GM18858 (cell line): Measurements from ENCODE around the gene CCDC85C.

Experiments used
- ATAC-seq: cut with Tn5 transposase; IDR thresholded peaks from one replicate; pipeline ENCODE4 v1.9.1; 2021; ENCODE audit not compliant: unreplicated experiment

CCDC85C gene

DNA sequence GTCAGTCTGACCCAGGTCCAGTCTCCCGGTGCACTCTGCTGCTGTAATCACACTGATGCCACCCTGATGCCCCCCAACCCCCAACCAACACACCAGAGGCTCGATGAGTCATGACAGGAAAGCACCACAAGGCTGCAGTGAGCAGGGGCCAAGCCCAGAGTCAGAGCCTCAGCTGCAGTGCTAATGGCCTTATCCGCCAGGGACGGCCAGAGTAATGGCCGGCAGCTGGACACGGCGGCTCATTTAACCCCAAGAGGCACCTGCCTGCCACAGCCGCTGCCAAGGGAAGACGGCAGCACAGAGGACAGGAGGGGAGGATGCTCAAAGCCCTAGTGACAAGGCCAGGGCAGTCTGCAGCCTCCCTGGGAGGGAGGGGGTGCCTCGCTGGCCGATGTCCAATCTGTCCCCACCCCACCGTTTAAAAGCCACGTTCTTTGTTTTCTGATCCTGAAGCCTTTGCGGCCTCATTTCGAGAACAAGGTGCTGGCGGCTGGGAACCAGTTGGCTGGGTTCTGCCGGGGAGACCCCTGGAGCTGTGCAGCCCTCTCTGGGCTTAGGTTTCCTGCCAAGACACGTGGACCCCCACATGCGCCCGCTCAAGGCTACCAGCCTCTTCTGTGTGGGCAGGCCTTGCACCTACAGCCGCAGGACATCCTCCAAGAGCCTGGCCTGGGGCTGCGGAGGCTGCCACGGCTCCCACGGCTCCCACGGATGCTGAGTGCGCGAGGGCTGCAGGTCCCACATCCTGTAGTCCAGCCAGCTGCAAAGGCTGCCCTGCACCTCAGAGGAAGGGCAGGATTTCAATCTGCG is 13.1 kb downstream of the CCDC85C start:
- ATAC-seq, result no peak

DNA sequence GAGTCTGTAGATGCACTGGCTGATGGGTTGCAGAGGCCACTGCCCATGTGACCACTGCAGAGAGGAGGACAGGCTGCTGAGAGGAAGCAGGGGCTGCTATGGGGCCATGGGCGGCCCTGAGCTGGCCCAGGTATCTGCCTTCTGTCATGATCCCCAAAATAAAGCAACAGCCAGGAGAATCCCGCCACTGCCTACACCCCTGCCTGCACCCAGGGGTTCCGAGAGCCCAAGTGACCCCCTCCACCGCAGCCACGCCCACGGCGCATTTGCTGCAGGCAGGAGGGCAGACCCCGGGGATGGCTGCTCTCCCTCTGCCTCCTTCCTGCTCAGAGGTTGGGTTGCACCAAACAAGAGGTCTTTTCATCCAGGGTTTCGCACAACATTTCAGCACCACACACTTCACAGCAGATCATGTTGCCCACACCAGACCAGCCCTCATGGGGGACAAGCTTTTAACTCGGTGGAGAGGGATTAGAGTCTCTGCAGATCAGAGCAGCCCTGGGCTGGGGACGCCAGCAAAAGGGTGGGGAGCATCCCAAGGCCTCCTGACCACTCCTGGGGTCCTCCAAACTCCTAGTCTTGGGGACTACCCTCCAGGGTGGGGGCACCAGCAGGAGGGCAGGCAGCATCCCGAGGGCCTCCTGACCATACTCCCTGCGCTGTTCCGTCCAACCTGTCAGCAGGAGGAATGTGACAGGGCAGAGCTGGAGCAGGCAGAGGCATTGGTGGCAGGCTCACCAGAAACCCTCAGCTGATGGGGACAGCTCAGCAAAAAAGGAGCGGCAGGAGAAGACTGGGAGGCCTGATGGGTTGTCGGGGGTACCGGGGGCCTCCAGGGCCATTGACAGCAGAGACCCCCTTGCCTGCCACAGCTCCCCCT is 14.1 kb downstream of the CCDC85C start:
- no peak for ATAC-seq

DNA sequence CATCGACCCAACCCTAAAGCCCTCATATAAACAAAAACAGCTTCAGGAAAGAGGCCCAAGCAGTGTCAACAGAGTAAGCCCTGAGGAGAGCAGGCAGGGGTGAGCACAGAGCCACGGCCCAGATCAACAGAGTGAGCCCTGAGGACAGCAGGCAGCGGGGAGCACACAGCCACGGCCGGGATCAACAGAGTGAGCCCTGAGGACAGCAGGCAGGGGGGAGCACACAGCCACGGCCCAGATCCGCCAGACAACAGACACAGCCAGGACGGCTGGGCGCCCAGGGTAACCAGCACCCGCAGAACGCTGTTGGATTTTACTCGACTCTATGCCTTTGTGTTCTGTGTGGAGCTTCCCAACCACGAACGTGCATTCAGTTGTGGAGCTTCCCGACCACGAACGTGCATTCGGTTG is 15.0 kb downstream of the CCDC85C start:
- ATAC-seq, result no peak

DNA sequence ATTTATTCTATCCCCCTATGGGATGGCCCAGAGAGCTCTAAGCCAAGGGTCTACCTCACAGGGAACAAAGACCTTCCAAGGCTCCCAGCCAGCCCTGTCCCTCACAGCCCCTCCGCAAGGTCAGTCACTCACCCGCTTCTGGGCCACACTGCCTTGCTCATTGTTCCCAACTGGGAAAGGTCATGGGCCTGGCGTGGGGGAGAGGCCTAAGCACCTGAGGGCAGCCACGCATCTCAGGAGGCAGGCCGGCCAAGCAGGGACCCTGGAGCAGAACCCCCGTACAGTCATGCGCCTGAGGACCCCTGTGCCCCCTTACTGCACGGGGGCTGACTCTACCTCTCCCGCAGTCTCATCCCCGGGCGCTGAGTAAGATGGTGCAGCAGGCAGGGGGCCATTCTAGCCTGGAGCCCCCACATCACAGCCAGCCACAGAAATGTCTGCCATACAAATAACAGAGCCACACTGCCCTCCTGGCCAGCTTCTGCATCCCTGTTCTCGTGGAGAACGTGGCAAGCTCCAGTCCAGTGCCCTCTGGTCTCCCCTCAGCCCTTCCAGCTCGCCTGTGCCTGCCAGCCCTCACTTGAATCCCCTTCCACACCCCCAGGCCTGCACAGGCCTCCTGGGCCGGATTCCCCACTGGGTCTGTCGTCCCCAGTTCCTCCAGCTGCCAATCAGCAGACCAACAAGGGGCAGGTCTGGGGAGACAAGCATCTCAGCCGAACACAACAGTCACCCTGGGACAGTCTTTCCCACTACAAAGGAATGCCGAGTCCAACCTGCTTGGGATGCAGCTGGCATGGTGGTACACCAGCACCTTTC is 16.3 kb downstream of the CCDC85C start:
- no peak for ATAC-seq

DNA sequence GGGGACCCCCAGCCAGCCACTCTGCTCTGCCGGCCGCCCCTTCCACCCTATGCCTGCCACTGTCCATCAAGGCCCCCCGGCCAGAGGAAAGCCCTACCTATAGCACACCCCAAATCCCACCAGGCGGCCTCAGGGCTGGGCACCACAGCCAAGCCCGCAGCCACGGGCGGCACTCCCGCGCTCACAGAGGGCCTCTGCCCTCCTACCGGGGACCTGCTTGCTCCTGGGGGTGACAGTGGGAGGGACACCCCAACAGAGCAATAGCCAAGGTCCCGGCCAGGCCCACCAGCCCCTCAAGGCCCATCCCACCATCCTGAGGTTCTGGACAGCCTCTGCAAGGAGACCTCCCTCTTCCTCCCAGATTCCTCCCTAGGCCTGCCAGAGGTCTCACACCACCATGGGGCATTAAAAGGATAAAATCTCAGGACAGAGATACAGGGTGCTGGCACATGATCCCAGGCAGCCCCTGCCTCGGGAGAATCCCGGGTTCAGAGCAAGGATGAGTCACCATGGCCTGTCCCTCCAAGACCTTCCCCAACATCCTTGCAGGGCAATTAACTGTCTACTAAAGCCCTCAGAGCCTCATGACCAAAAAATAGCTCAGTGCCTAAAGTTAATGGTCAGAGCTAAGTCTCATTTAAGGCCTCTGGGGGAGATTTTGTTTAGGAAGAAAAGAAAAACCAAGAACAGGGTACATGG is 17.1 kb downstream of the CCDC85C start:
- ATAC-seq, result no peak

DNA sequence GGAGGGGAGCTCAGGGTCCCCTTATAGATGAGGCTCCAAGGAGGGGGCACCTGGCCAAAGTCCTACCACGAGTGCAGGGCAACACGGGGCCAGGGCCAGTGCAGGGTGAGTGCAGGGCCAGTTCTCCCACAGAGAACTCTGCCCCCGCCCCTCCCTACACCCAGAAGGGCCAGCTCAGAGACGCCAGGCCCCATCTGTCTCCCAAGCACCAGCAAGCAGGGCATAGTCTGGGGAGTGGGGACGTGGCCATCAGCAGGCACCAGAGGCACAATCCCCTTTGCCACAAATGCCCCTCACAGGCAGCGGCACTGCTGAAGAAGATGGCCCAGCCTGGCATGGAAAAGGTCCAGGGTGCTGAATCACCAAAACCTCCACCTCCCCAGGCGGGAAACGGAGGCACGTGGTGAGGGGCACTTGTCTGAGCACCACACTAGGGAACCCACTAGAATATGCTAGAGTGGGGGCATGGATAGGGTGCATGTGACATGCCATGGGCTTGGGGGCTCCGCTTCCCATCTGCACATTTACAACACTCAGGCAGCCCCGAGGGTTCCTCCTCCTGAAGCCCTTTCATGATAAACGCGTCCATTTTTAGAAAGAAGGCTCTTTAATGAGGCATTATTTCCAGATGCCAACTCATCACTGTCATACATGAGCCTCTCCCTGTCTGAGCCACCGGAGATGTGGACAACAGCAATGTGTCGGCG is 17.8 kb downstream of the CCDC85C start:
- no peak for ATAC-seq

DNA sequence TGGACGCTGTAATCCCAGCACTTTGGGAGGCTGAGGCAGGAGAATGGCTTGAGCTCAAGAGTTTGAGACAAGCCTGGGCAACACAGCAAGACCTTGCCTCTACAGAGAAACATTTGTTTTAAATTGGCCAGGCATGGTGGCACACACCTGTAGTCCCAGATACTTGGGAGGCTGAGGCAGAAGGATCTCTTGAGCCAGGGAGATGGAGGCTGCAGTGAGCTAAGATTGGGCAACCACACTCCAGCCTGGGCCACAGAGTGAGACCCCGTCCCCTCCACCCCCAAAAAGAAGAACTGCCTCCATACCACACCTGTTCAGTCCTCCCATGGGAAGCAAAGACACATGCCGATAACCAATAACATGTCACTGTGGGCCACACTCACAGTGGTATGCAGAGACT is 19.2 kb downstream of the CCDC85C start:
- ATAC-seq, result no peak

DNA sequence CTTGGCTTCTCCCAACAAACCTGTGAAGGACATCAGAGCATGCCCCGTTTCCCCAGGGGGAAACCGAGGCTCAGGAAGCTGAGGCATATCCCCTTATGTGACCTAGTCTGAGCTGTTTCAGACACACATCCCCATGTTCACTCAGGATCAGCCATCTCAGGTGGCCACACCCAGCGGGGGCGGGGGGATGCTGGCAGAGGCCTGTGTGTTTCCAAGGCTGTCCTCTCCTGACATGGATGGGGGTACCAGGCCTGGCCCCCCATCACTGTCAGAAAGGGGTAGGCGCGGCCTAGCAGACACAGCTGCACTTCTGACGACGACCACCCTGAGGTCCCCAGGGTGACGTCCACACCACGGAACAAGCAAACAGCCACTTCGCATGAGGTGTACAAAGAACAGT is 22.1 kb downstream of the CCDC85C start:
- ATAC-seq, result no peak

DNA sequence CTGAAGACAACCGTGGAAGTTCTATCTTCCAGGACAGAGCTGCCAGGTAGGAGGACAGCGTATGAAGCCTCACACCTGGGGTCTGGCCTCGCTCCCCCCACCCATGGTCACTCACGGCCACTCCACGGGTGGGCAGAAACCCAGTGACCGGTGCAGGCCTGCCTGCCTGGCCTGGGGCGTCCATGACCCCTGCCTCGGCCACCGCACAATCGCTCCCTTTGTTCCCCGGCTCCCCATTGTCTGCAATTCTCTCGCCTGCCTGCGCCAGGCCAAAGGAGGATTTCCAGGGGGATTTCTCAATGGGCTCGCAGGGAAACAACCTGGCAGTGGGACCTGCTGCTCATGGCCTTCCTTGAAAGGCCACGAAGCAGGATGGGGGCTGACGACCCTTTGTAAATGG is 22.6 kb downstream of the CCDC85C start:
- ATAC-seq, result no peak

DNA sequence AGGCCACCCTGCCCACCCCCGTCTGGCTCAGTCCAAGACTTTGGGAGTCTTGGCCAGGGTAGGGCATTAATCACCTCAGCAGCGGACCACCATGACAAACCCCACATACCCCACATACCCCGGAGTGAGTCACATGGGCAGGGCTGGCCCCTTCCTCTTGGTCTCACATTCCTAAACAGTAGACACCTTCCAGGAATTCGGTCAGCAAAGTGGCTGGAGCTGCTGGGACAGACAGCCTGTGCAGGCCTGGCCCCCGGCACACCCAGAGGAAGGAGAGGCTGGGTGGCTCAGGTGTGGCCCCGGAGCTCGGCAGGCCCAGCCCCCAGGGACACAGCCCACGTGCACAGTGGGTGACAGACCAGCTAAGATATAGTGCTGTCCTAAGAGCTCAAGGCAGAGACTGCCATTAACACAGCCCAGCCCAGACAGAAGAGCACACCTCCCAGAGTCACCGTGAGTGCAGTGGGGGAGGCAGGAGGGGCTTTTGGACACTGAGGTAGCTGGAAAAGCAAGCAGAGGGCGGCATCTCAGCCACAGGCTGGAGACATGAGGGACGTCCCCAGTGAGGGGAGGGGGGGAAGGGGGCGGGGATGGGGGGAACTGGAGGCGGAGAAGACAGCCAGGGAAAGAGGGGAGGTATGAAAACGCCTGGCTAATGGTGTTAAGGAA is 24.0 kb downstream of the CCDC85C start:
- ATAC-seq, result no peak

DNA sequence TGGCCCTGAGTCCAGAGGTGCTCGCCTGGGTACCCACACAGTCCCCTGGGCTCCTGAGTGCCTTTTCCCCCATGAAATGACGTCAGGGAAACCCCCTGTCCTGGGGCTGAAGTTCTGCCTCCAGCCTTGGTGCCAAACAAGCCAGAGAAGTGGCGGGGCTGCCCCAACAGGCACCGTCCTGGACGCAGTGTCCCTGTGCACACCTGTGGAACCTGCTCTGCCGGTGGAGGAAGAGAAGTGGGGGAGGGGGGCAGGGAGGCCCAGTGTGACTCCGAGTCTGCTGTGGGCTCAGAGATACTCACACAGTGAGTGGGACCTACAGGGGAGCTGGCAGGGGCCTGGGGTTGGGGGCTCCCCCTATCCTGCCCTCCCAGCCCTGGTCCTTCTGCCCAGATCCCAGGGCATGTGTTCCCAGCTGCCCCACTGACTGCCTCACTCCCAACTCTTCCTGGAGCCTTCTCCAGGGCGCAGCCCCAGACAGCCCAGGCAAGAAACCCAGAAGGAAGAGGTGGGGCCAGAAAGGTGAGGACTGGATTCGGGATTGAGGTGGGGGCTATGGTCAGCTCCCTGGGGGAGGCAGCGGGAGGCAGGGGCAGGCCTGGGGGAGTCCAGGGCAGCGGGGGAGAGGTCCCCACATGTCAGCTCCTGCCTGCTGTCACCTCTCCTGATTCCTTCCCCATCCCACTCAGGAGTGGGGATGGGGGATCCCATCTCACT is 24.7 kb downstream of the CCDC85C start:
- no peak for ATAC-seq

DNA sequence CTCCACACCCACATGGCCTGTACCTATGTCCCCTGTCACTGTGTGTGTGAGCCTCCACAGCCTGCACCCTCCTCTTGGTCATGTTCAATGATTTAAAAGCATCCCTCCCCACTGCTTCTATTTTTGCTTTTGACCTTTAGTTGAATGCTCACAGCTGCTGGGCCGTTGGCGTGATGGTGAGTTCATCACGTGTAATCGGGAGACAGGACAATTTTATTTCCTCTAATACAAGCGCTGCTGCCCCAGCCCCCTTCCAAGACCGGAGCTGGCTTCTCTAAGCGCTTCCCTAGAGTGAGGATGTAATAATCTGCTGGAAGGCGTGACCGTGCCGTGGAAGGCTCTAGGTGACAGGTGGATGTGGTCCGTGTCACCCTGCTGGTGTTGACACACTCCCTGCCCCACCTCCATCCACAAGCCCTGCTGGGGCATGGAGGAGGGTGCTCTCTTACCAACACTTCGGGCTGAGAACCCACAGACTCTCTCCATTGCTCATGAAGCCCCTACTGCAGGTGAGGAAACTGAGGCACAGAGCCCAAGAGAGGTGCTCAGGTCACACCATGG is 25.4 kb downstream of the CCDC85C start:
- ATAC-seq, result no peak

DNA sequence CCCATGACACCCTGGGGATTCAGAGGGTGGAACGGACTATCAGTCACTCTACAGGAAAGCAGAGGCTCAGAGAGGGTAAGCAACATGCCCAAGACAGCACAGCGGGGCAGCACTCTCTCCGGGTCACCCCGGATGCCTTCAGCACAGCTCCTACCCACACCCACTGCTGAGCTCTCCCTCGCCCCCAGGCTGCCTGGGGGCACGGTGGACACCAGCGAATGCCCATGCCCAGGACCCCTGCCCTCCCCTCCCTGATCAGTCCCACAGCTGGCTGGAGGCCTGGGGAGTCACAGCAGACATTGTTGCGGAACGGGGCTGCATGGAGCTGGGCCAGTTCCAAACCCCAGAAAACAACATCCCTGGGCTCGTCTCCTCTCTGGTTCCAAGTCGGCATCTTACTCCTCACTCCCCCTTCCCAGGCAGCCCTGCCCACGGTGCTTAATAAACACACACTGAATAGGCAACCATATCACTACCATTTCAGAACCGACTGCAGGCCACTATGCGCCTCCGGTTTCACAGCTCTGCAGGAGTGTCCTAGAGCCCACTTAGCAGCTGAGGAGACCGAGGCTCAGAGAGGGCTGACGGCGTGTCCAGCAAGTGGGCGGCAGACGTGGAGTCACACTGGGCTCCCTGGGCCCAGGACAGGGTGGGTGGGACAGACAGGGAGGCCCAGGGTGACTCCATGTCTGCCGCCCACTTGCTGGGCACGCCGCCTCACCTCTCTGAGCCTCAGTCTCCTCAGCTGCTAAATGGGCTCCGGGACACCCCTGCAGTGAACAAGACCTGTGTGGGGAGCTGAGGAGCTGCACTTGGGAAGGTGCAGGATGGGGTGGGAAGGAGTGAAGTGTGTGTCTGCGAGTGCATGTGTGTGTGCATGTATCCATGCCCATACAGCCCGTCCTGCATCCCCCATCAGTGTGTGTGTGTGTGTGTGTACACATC is 27.0 kb downstream of the CCDC85C start:
- no peak for ATAC-seq

DNA sequence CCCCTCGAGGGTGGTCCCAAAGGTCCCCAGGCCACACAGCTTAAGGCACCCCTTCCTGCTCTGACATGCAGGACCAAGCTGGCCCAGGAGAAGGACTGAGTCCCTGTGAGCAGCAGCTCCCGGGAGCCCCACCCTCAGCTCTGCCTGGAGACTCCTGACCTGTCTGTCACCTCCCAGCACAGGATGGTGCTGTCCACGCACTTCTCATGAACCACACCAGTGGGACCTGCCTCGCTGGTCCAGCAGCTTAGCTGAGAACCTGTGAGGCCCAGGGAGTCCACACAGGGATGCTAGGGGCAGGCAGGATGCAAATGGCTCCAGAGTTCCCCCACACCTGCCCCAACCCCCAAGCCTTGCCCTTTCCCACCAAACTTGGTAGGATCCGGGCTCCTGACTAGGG is 27.7 kb downstream of the CCDC85C start:
- no peak for ATAC-seq

DNA sequence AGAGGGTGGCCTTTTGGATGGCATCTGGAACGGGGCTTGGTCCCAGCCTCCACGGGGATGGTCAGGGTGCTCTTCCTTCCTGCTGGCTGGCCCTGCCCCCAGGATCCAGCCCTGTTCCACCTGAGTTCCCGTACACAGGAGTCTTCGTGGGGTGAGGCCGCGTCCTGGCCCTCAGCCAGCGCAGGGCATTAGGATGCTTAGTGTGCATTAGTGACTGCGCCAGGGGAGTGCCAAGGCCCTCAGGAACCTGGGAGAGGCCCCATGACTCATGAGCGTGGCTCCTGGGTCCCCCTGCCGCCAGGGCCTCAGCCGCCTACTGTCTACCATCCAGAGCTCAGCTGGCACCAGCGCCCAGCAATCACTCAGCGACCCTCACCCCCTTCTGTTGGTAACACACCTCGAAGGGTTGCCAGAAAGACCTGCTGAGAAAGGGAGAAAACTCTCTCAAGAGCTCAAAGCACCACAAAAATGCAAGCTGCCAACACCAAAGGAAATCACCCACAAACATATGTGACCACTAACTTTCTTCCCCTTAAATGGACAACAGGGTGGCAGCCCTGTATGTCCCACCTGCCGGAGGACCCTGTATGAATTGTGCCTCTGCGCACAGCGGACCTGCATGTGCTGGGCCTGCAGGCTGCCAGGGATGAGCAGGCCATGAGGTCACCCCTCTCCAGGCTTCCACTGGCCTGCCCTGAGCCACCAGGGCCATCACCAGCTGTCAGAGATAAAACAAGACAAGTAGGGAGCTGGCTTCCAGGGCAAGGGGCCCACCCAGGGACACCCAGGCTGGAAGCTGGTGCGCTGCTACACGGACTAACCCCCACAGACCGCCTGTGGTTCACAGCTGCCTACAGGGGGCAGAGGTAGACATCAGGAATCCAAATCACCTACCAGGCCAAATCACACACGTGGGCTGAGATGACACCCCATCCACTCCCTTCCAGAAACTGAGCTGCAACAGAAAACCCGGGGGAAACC is 28.7 kb downstream of the CCDC85C start:
- ATAC-seq, result no peak

DNA sequence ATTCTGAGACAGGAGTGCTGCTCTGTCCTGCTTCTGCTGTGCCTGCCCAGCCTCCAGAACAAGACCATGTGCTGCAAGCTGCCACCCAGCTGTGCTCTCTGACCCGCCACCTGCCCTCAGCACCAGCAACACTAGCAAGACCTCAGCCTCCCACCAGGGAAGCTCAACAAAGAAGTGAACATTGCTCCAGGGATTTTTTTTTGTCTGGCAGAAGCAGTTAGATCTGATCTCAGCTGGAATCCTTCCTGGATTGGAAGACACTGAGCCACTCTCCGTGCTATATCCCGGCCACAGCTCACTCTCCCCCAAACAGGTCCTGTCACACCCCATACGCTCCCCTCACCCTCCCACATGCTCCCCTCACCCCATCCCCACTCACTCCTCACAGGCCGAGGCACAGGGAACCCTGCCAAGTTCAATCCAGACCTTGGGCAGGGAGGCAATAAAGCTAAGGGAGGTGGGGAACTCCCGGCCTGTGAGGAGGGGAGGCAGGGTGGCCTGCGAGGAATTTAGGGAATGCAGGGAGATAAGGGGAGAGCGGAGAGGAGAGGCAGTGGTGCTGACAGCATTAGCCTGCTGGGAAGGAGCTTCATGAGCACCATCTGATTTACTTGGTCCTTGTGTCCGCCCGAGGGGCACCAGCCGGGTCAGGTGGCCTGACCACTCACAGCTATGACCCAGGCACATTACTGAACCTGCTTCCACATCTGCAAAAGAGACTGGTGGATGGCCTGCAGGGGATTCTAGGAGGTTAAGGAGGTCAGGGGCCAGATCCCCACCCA is 29.7 kb downstream of the CCDC85C start:
- no peak for ATAC-seq
